ENCODE measurements around the gene NLGN4X.

NLGN4X gene

GRCh38 chrX:5867778-5868177 is 360.9 kb downstream of the NLGN4X start:
- no peak for DNase-seq (ENCODE audit: low spot score)

GRCh38 chrX:5857232-5857631 is 371.4 kb downstream of the NLGN4X start:
- DNase-seq (ENCODE audit: low spot score), result no peak

GRCh38 chrX:5852941-5853340 is 375.7 kb downstream of the NLGN4X start:
- DNase-seq (ENCODE audit: low spot score), result no peak

GRCh38 chrX:5842601-5843000 is 386.1 kb downstream of the NLGN4X start:
- no peak for DNase-seq (ENCODE audit: low spot score)
